Neural progenitor cell (in vitro differentiated cells): Measurements from ENCODE around the gene DLEC1. TPM values are rescaled to one million over a fixed set of nuclear protein-coding genes. Genes with fewer than 3 reads are reported as not detected.

ENCODE experiments used
- DNase-seq: peaks from one replicate; pipeline ENCODE4 v3.0.0-alpha.2; 2016; ENCODE audit warnings: low spot score
- H2AFZ ChIP-seq: fragments of 200-600 bp; sonication (generic); replicated peaks from 2 replicates; pipeline ENCODE4 v1.6.1; 2016; ENCODE audit warnings: antibody characterized with exemption
- H3F3A ChIP-seq: fragments of 200-600 bp; sonication (generic); 2 replicates; pipeline ENCODE4 v1.6.1; 2016; ENCODE audit warnings: antibody characterized with exemption, low read depth
- H3K27ac ChIP-seq: fragments of 200-600 bp; sonication (generic); 2 replicates; pipeline ENCODE4 v1.5.1; 2016; ENCODE audit warnings: mild to moderate bottlenecking
- H3K27me3 ChIP-seq: fragments of 200-600 bp; sonication (generic); 2 replicates; pipeline ENCODE4 v1.6.1; 2016; ENCODE audit warnings: mild to moderate bottlenecking, moderate library complexity
- H3K36me3 ChIP-seq: fragments of 200-600 bp; sonication (generic); 2 replicates; pipeline ENCODE4 v1.5.1; 2016
- H3K4me1 ChIP-seq: fragments of 200-600 bp; sonication (generic); 2 replicates; pipeline ENCODE4 v1.6.1; 2016; ENCODE audit warnings: mixed run types
- H3K4me2 ChIP-seq: fragments of 200-600 bp; sonication (generic); 2 replicates; pipeline ENCODE4 v1.6.1; 2016
- H3K4me3 ChIP-seq: fragments of 200-600 bp; sonication (generic); 2 replicates; pipeline ENCODE4 v1.5.1; 2016
- H3K79me2 ChIP-seq: fragments of 200-600 bp; sonication (generic); 2 replicates; pipeline ENCODE4 v1.6.1; 2016; ENCODE audit warnings: low read depth
- H3K9ac ChIP-seq: fragments of 200-600 bp; sonication (generic); 2 replicates; pipeline ENCODE4 v1.6.1; 2016
- H3K9me3 ChIP-seq: fragments of 200-600 bp; sonication (generic); 2 replicates; pipeline ENCODE4 v1.5.1; 2016; ENCODE audit warnings: low read depth
- H4K20me1 ChIP-seq: fragments of 200-600 bp; sonication (generic); 2 replicates; pipeline ENCODE4 v1.6.1; 2016; ENCODE audit warnings: low read depth
- H3K27ac Mint-ChIP-seq: 3 replicates; pipeline ENCODE4 v1.8.0; 2021; ENCODE audit warnings: mixed read lengths
- H3K27me3 Mint-ChIP-seq: 2 replicates; pipeline ENCODE4 v1.8.0; 2022; ENCODE audit warnings: low read depth, mild to moderate bottlenecking, inconsistent platforms, moderate library complexity, mixed read lengths; ENCODE audit not compliant: insufficient read depth
- H3K36me3 Mint-ChIP-seq: 3 replicates; pipeline ENCODE4 v1.8.0; 2021; ENCODE audit warnings: mixed read lengths
- H3K4me1 Mint-ChIP-seq: 3 replicates; pipeline ENCODE4 v1.8.0; 2021; ENCODE audit warnings: mixed read lengths
- H3K4me3 Mint-ChIP-seq: 3 replicates; pipeline ENCODE4 v1.8.0; 2021; ENCODE audit warnings: mild to moderate bottlenecking, moderate library complexity, mixed read lengths
- H3K9me3 Mint-ChIP-seq: 3 replicates; pipeline ENCODE4 v1.8.0; 2020; ENCODE audit warnings: mixed read lengths
- EZH2 ChIP-seq: fragments of 200-600 bp; sonication (generic); IDR thresholded peaks from 2 replicates; pipeline ENCODE4 v1.6.1; 2017; ENCODE audit warnings: antibody characterized with exemption, mild to moderate bottlenecking, moderate library complexity
- EZH2phosphoT487 ChIP-seq: fragments of 200-600 bp; sonication (generic); IDR thresholded peaks from 2 replicates; pipeline ENCODE4 v1.6.1; 2017; ENCODE audit warnings: antibody characterized with exemption
- total RNA-seq: library from RNA; depleted of rRNA; stranded (reverse); fragments of >200 nt; gene quantifications from 2 replicates; pipeline ENCODE4 v1.2.3, GENCODE V29; 2015; ENCODE audit warnings: low replicate concordance
- TF ChIP-seq, protein P1 (sequence below): fragments of 200-600 bp; sonication (generic); IDR thresholded peaks from 2 replicates; pipeline ENCODE4 v1.5.1; 2017; ENCODE audit warnings: antibody characterized with exemption, mild to moderate bottlenecking

The DLEC1 gene
- total RNA-seq, 1 donor from 2014 or later: 0.60 TPM

GRCh38 chr3:37997342-37997741 is 41.7 kb upstream of the DLEC1 start:
- Histone ChIP-seq H3K27me3 (peaks cover 12% of the 10 kb centered on the region), H3K36me3 (no peaks in the 10 kb centered on the region), H4K20me1 (no peaks in the 10 kb centered on the region), H3K9me3 (no peaks in the 10 kb centered on the region), H2AFZ (no peak overlapping the region), H3K4me2 (no peak overlapping the region), H3F3A (peaks cover 5% of the 10 kb centered on the region), H3K9ac (no peak overlapping the region), H3K4me1 (no peaks in the 10 kb centered on the region), H3K79me2 (no peaks in the 10 kb centered on the region), H3K4me3 (no peak overlapping the region), H3K27ac (no peak overlapping the region)
- Mint-ChIP-seq H3K9me3 (no peaks in the 10 kb centered on the region), H3K4me3 (no peak overlapping the region), H3K4me1 (peaks cover 26% of the 10 kb centered on the region), H3K27me3 (peaks cover 19% of the 10 kb centered on the region), H3K36me3 (no peaks in the 10 kb centered on the region), H3K27ac (no peak overlapping the region)
- TF ChIP-seq, protein P1, sequence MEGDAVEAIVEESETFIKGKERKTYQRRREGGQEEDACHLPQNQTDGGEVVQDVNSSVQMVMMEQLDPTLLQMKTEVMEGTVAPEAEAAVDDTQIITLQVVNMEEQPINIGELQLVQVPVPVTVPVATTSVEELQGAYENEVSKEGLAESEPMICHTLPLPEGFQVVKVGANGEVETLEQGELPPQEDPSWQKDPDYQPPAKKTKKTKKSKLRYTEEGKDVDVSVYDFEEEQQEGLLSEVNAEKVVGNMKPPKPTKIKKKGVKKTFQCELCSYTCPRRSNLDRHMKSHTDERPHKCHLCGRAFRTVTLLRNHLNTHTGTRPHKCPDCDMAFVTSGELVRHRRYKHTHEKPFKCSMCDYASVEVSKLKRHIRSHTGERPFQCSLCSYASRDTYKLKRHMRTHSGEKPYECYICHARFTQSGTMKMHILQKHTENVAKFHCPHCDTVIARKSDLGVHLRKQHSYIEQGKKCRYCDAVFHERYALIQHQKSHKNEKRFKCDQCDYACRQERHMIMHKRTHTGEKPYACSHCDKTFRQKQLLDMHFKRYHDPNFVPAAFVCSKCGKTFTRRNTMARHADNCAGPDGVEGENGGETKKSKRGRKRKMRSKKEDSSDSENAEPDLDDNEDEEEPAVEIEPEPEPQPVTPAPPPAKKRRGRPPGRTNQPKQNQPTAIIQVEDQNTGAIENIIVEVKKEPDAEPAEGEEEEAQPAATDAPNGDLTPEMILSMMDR: no peak
- TF ChIP-seq EZH2phosphoT487 (no peak), EZH2 (no peak)
- DNase-seq: no peak

DNA sequence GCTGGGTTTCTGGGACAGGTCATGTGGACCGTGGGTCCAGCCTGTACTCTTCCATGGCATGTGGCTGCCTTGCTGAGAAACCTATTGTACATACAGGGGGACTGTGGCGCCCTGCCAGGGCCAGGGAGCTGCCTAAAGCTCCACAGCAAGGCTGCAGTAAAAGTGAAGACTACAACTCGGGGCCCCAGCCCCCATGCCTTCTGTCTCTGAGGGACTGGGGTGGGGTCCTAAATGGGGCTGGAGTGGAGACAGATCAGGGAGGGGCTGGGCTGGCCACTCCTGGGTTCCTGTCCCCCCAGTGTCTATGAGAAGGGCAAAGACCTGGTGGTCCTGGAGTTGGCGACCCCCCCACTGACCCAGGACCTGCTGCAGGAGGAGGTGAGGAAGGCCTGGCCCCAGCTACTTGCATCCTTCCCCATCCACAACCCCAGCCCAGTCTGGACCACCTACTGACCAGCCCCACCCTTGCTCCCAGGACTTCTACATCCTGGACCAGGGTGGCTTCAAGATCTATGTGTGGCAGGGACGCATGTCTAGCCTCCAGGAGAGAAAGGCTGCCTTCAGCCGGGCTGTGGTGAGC is 41.1 kb upstream of the DLEC1 start:
- no peaks in the 10 kb centered on the region for H3K9me3 ChIP-seq
- Mint-ChIP-seq H3K36me3 (no peaks in the 10 kb centered on the region), H3K4me1 (peaks cover 26% of the 10 kb centered on the region), H3K4me3 (no peak overlapping the region), H3K9me3 (no peaks in the 10 kb centered on the region), H3K27ac (no peak overlapping the region), H3K27me3 (peaks cover 15% of the 10 kb centered on the region)
- no peak overlapping the region for H3K4me3 ChIP-seq
- H2AFZ ChIP-seq: no peak overlapping the region
- peak overlapping the region; percentile 91 for H3K4me2 ChIP-seq
- no peak for DNase-seq
- H3K27me3 ChIP-seq: peaks cover 12% of the 10 kb centered on the region
- H3K9ac ChIP-seq: no peak overlapping the region
- no peaks in the 10 kb centered on the region for H3K79me2 ChIP-seq
- no peak overlapping the region for H3K27ac ChIP-seq
- H3K36me3 ChIP-seq: no peaks in the 10 kb centered on the region
- no peaks in the 10 kb centered on the region for H4K20me1 ChIP-seq
- TF ChIP-seq, protein P1: no peak
- TF ChIP-seq EZH2phosphoT487 (no peak), EZH2 (no peak)
- peaks cover 5% of the 10 kb centered on the region for H3F3A ChIP-seq
- H3K4me1 ChIP-seq: no peaks in the 10 kb centered on the region

GRCh38 chr3:37999836-38000235 is 39.2 kb upstream of the DLEC1 start:
- DNase-seq: no peak

More at GRCh38 chr3:37999836-38000235, 39.2 kb upstream of the DLEC1 start:
- TF ChIP-seq EZH2 (no peak), EZH2phosphoT487 (no peak)
- TF ChIP-seq, protein P1: no peak
- Histone ChIP-seq H3K79me2 (no peaks in the 10 kb centered on the region), H3K36me3 (no peaks in the 10 kb centered on the region), H3F3A (peaks cover 5% of the 10 kb centered on the region), H3K27me3 (peaks cover 12% of the 10 kb centered on the region), H3K27ac (no peak overlapping the region), H4K20me1 (no peaks in the 10 kb centered on the region), H3K4me3 (no peak overlapping the region), H2AFZ (no peak overlapping the region), H3K9me3 (no peaks in the 10 kb centered on the region), H3K4me1 (no peaks in the 10 kb centered on the region), H3K4me2 (no peak overlapping the region), H3K9ac (no peak overlapping the region)
- no peak overlapping the region for H3K27ac Mint-ChIP-seq
- no peaks in the 10 kb centered on the region for H3K36me3 Mint-ChIP-seq
- H3K4me3 Mint-ChIP-seq: peak overlapping the region; percentile 72
- no peaks in the 10 kb centered on the region for H3K9me3 Mint-ChIP-seq
- peaks cover 23% of the 10 kb centered on the region for H3K4me1 Mint-ChIP-seq
- H3K27me3 Mint-ChIP-seq: peaks cover 11% of the 10 kb centered on the region
